Measurements from ENCODE around the gene PRR12. TPM values are rescaled to one million over a fixed set of nuclear protein-coding genes. Genes with fewer than 3 reads are reported as not detected.
"Not testable (repeated sequence)": the region's sequence is repeated elsewhere in the genome, so short reads cannot be mapped to it uniquely, and the experiment has no call there.

PRR12 gene
- total RNA-seq, 4 donors from 2014 or later, result 3.3 to 11.3 (median 4.1) TPM

DNA sequence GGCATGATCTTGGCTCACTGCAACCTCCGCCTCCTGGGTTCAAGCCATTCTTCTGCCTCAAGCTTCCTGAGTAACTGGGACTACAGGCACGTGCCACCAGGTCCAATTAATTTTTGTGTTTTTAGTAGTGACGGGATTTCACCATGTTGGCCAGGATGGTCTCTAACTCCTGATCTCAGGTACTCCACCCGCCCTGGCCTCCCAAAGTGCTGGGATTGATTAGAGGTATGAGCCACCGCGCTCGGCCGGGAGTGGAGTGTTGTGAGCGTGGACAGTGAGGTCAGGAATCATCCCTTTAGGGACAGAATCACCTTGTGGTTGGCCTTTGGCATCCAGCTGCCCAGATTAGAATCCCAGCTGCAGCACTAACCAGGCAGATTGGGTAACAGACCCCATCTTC, 38.7 kb downstream of the PRR12 start:
- DNase-seq (ENCODE audit: low spot score), result no peak
- TF ChIP-seq, protein P1, sequence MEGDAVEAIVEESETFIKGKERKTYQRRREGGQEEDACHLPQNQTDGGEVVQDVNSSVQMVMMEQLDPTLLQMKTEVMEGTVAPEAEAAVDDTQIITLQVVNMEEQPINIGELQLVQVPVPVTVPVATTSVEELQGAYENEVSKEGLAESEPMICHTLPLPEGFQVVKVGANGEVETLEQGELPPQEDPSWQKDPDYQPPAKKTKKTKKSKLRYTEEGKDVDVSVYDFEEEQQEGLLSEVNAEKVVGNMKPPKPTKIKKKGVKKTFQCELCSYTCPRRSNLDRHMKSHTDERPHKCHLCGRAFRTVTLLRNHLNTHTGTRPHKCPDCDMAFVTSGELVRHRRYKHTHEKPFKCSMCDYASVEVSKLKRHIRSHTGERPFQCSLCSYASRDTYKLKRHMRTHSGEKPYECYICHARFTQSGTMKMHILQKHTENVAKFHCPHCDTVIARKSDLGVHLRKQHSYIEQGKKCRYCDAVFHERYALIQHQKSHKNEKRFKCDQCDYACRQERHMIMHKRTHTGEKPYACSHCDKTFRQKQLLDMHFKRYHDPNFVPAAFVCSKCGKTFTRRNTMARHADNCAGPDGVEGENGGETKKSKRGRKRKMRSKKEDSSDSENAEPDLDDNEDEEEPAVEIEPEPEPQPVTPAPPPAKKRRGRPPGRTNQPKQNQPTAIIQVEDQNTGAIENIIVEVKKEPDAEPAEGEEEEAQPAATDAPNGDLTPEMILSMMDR (IDR thresholded peaks at IDR 0.05), result no peak
- no peak for ATAC-seq (ENCODE audit: low FRiP score)

DNA sequence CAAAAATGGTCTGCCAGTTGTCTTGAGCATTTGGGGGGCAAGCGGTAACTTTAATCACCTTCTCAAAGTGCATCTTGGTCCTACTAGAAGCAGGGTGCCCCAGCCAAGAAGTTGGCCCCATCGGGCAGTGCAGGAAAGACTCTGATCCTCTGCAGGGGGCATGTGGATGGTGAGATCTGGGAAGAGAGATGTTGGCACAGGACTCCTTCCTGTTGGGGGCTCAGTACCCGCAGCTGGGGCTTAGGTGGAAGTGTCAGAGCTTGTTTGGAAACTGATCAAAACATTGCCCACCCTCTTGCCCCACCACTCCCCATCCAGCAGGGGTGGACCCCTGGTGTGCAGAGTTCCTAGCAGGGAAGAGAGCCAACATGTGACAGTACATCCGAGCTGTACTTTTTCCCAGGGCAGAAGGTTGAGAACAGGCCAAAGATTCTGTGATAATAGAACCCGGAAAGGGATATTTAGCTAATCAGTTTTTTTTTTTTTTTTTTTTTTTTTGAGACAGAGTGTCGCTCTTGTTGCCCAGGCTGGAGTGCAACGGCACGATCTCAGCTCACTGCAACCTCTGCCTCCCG, 40.1 kb downstream of the PRR12 start:
- ATAC-seq (ENCODE audit: low FRiP score) (no peak), DNase-seq (ENCODE audit: low spot score) (no peak)
- TF ChIP-seq, protein P1 (IDR thresholded peaks at IDR 0.05), result no peak

DNA sequence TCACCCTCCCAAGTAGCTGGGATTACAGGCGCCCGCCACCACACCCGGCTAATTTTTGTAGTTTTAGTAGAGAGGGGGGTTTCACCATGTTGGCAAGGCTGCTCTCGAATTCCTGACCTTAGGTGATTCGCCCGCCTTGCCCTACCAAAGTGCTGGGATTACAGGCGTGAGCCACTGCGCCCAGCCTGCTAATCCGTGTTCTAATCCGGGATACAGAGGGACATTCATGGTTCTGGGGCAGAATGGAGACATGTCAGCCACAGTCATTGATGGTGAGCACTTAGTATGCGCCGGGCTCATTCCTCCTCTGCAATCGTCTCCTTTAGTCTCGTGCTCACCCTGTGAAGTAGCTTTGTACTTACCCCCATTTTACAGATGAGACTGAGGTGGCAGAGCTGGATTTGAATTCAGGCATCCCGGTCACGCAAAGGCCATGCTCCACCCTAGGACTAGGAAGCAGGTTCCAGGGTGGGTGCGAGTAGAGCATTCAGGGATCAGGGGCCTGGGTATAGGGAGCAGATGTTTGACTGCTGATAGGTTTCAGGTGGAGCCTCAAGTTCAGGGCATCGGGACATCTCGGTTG, 40.7 kb downstream of the PRR12 start:
- TF ChIP-seq, protein P1 (IDR thresholded peaks at IDR 0.05), result no peak
- no peak for ATAC-seq (ENCODE audit: low FRiP score)
- no peak for DNase-seq (ENCODE audit: low spot score)

DNA sequence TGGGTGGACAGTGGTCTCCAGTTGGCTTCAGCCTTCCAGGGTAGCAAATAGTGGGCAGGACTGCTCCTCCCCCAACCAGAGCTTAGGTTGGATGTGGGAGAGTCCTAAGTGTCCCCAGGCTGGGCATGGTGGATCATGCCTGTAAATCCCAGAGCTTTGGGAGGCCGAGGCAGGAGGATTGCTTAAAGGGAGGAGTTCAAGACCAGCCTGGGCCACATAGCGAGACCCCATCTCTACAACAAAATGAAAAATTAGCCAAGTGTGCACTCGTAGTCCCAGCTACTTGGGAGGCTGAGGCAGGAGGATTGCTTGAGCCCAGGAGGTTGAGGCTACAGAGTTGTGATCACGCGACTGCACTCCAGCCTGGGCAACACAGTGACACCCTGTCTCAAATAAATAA, 41.6 kb downstream of the PRR12 start:
- TF ChIP-seq, protein P1 (IDR thresholded peaks at IDR 0.05), result no peak
- no peak for ATAC-seq (ENCODE audit: low FRiP score)
- no peak for DNase-seq (ENCODE audit: low spot score)

DNA sequence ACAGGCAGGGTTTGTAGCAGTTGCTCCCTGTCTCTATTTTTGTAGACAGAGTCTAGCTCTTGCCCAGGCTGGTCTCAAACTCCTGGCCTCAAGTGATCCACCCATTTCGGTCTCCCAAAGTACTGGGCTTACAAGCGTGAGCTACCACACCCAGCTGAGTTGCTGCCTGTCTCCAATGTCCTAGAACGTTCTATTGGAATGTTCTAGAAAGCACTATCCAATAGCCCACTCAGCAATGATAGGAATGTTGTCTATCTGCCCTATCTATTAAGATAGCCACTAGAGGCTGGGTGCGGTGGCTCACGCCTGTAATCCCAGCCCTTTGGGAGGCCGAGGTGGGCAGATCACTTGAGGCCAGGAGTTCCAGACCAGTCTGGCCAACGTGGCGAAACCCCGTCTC, 42.3 kb downstream of the PRR12 start:
- DNase-seq (ENCODE audit: low spot score); ATAC-seq (ENCODE audit: low FRiP score): not testable (repeated sequence)

DNA sequence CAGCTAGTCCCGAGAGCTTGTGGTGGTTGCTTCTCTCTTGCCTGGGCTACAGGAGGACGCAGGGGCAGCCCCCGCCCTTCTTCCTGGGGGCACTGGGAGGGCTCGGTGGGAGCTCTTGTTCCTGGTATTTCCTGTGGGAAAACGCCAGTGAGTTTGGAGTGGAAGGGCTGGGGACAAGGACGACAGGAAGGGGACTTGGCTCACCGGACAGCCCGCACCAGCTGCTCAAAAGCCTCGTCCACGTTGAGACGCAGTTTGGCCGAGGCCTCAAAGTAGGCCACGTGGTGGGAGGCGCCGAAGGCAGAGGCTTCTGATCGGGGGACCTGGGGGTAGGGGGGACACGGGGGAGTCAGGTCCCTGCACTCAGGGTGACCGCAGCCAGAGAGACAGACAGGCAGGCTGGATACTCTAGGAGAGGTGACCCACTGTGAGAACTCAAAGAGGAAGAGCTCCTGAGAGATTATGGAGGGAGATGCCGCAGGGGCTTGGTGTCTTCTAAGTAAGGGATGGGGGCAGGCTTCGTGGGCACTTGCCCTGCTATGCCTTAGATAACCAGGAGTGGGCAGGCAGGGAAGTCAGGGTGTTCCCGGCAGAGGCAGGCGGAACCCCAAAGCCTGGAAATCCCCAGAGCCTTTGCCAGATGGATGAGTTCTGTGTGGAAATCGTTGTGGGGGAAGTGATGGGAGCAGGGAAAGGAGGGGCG, 44.7 kb downstream of the PRR12 start:
- TF ChIP-seq, protein P1 (IDR thresholded peaks at IDR 0.05), result no peak
- ATAC-seq (ENCODE audit: low FRiP score) (no peak), DNase-seq (ENCODE audit: low spot score) (no peak)

DNA sequence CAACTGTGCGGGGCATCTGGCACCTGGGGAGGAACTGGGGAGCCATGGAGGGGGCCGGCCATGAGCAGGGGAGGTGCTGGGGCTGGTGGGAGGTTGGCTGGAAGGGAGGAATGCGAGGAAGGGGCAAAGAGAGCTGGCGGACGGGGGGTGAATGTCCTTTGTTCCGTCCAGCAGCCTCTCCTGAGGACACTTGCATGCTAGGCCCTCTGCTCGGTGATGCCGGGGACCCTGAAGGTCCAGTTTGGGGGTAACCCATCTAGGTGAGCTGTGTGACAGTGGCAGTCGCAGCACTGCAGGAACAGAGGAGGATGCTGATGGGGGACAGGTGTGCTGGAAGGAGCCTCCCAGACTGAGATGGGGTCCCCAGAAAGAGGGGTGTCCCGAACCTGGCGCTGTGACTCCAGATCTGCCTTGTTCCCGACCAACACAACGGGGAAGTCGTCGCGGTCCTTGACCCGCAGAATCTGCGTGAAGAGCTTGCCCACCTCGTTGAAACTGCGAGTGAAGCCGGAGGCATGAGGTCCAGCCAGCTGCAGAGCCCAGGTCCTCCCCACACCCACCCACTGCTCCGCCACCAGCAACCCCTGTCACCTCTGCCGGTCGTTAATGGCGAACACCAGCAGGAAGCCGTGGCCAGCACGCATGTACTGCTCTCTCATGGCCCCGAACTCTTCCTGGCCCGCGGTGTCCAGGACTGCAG, 45.4 kb downstream of the PRR12 start:
- TF ChIP-seq, protein P1 (IDR thresholded peaks at IDR 0.05), result no peak
- ATAC-seq (ENCODE audit: low FRiP score), result no peak
- no peak for DNase-seq (ENCODE audit: low spot score)

Measured in omental fat pad (tissue), 4 donors.